ENCODE data around the gene CHD2.

CHD2 gene

GRCh38 chr15:93068581-93069199, 168.6 kb downstream of the CHD2 start:
- H3K27ac ChIP-seq, result no peak overlapping the region
- H3K4me3 ChIP-seq, result no peak overlapping the region

GRCh38 chr15:93070132-93070531, 170.0 kb downstream of the CHD2 start:
- peak overlapping the region in 1 of 7 experiments; percentile 64 for H3K4me3 ChIP-seq

GRCh38 chr15:93070551-93071296, 170.6 kb downstream of the CHD2 start:
- Histone ChIP-seq H3K4me3 (peak overlapping the region in 4 of 7 experiments; percentile 48 to 65 (median 60)), H3K27ac (peak overlapping the region in 8 of 21 experiments; percentile 73 to 89 (median 84))

More at GRCh38 chr15:93070132-93070531, 170.0 kb downstream of the CHD2 start:
- H3K27ac ChIP-seq, result peak overlapping the region in 3 of 21 experiments; percentile 42 to 86 (median 51)

DNA sequence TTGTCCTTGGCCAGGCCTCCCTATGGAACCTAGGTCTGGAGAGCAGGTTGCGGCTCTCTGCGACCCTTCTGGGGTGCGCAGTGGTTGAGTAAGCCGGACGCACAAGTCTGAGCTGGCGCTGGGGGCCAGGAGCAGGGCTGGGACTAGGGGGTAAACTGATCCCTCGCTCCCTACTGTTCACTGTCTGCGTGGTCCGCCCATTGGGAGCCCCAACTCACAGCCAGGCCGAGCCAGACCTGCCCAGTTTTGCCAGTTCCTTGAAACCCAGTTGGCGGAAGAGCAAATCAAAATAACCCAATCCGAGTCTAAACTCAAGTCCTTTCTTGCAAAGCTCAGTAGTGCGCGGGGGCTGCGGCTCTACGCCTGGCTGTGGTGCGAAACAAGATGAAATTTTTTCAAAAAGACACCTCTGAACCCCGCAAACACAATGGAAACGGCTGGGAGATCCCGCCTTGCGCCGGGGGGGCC, 171.4 kb downstream of the CHD2 start:
- peak overlapping the region; percentile 46 to 65 (median 50) for H3K4me3 ChIP-seq
- peak overlapping the region in 18 of 21 experiments; percentile 9 to 89 (median 80) for H3K27ac ChIP-seq

- Histone ChIP-seq H3K4me3 (peak overlapping the region; percentile 46 to 65 (median 50)), H3K27ac (peak overlapping the region in 18 of 21 experiments; percentile 48 to 89 (median 80))
Observed at GRCh38 chr15:93072011-93072410, 171.9 kb downstream of the CHD2 start.

- Histone ChIP-seq H3K27ac (peak overlapping the region in 18 of 21 experiments; percentile 48 to 89 (median 80)), H3K4me3 (peak overlapping the region; percentile 46 to 65 (median 50))
Observed at GRCh38 chr15:93072411-93073394, 172.6 kb downstream of the CHD2 start.

- Histone ChIP-seq H3K27ac (peak overlapping the region in 11 of 21 experiments; percentile 23 to 89 (median 77)), H3K4me3 (peak overlapping the region; percentile 46 to 65 (median 50))
Observed at GRCh38 chr15:93073465-93073952, 173.4 kb downstream of the CHD2 start.

DNA sequence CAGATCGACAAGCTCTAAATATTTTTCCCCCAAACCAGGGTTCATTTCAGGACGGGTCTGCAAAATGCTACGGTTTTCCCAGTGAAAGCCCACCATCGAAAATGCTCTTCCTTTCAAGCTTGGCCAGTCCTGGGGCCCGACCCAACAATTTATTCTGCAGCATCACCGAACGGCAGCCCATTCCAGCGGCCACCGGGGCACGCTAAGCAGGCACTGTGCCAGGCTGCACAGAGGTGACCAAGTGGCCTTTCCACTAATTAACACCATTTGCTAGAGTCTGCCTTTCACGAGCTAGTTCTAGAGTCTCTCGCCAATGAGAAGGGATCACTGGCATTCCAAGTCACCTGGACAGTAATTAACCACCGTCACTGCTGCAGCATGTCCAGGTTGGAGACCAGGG, 174.5 kb downstream of the CHD2 start:
- Histone ChIP-seq H3K4me3 (no peak overlapping the region), H3K27ac (peak overlapping the region in 1 of 21 experiments; percentile 89)

DNA sequence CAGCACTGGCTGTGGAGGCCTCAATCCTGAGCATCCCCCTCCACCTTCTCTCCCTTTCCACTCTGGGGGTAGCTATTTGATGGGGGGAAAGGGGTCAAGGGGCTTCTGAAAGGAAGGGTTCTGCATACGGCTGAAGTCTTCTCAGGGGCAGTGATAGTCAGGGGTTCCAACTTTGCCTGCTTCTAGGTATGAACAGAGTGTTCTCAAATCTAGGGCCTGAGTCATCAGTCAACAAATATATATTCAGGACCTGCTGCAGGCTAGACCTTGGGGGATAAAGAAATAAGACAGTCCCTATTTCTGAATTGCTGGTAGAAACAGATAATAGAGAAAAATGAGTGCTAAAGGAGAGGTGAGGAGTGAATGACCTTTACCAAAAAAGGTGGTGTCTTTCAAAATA, 176.1 kb downstream of the CHD2 start:
- no peak overlapping the region for H3K27ac ChIP-seq

DNA sequence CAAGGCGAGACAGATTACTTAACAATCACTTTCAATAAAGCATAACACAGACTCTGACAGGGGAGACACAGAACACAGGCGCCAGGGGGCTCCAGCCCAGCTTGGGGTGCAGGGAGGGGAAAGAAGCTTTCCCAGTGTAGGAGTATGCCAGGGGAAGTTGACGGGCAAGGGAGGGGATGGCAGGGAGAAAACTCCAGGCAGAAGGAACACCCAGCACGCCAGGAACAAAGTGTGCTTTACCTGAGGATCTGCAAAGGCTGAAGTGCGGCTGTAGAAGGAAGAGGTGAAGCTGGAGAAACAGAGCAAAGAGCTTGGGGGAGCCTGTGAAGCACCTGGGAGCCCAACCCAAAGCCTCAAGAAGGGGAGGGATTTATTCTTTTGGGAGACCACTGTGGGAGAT, 176.8 kb downstream of the CHD2 start:
- Histone ChIP-seq H3K4me3 (no peak overlapping the region), H3K27ac (peak overlapping the region in 1 of 21 experiments; percentile 55)

More for the DNA sequence above, 176.1 kb downstream of the CHD2 start:
- no peak overlapping the region for H3K4me3 ChIP-seq
